Measurements from ENCODE around the gene STRN. TPM values are rescaled to one million over a fixed set of nuclear protein-coding genes. Genes with fewer than 3 reads are reported as not detected.
"Not testable (repeated sequence)": the region's sequence is repeated elsewhere in the genome, so short reads cannot be mapped to it uniquely, and the experiment has no call there.

The STRN gene
- total and polyA plus RNA-seq, 2 donors (not counting 1 experiment from before 2014, with no cell fraction given), result 13.7 to 19.9 TPM

DNA sequence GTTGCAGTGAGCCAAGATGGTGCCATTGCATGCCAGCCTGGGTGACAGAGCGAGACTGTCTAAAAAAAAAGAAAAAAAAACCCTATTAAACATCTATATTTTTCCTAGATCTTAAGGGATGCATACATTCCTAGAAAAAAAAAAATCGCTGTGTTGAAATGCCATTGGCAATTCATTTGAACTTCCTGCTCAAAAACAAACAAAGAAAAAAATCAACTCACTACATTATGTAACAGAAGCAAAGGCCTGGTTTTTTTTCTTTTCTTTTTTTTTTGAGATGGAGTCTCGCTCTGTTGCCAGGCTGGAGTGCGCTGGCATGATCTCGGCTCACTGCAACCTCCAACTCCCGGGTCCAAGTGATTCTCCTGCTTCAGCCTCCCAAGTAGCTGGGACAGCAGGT lies 21.7 kb upstream of the STRN start:
- Histone ChIP-seq H3K9me3 (ENCODE audit: control insufficient read depth, insufficient read depth, low read depth, low read length) (no peaks in the 10 kb centered on the region), H4K20me1 (ENCODE audit: control insufficient read depth, extremely low read depth, insufficient read depth, low read length) (no peaks in the 10 kb centered on the region), H3K27ac (ENCODE audit: insufficient read depth, low read length) (no peak overlapping the region), H3K4me1 (ENCODE audit: control insufficient read depth, extremely low read depth, insufficient read depth, low read length) (no peaks in the 10 kb centered on the region), H2AFZ (ENCODE audit: low read length) (no peak overlapping the region), H3K36me3 (ENCODE audit: control insufficient read depth, insufficient read depth, low read length) (no peaks in the 10 kb centered on the region), H3K4me3 (replicated peaks in 1 of 4; ENCODE audit: control extremely low read depth in 1 of 4, insufficient read depth in 1 of 4, low read depth in 3 of 4, low read length in 4 of 4) (no peak overlapping the region), H3K79me2 (ENCODE audit: control insufficient read depth, insufficient read depth, low read length) (no peaks in the 10 kb centered on the region), H3K27me3 (ENCODE audit: control insufficient read depth, insufficient read depth, low read length) (no peaks in the 10 kb centered on the region), H3K4me2 (ENCODE audit: extremely low read depth, insufficient read depth, low read length) (no peak overlapping the region), H3K9ac (ENCODE audit: insufficient read depth, low read length) (no peak overlapping the region)
- DNase-seq (ENCODE audit: low read depth in 2 of 2), result no peak
- TF ChIP-seq, protein P1, sequence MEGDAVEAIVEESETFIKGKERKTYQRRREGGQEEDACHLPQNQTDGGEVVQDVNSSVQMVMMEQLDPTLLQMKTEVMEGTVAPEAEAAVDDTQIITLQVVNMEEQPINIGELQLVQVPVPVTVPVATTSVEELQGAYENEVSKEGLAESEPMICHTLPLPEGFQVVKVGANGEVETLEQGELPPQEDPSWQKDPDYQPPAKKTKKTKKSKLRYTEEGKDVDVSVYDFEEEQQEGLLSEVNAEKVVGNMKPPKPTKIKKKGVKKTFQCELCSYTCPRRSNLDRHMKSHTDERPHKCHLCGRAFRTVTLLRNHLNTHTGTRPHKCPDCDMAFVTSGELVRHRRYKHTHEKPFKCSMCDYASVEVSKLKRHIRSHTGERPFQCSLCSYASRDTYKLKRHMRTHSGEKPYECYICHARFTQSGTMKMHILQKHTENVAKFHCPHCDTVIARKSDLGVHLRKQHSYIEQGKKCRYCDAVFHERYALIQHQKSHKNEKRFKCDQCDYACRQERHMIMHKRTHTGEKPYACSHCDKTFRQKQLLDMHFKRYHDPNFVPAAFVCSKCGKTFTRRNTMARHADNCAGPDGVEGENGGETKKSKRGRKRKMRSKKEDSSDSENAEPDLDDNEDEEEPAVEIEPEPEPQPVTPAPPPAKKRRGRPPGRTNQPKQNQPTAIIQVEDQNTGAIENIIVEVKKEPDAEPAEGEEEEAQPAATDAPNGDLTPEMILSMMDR (conservative IDR thresholded peaks at IDR 0.05 in 1 of 2, IDR thresholded peaks at IDR 0.05 in 1 of 2; ENCODE audit: low read depth in 1 of 2, low read length in 2 of 2), result no peak
- TF ChIP-seq EZH2 (IDR thresholded peaks at IDR 0.05; ENCODE audit: low read length, missing control alignments), result no peak

DNA sequence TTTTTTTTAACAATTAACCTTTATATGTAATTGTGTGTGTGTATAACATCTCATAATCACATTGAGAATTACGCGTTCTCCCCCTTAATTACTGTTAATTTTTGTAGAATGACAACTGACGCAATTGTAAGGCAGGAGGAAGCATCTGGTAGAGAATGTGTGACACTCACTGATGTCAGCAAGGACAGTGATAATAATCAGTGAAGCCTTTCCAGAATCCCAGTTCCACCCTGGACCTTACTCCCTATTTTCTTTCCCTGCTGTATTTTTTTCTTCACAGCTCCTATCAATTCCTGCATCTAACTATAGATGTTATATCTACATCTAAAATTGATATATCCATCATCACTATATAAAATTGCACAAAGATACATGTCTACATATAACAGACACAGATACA lies 16.1 kb upstream of the STRN start:
- DNase-seq (ENCODE audit: low read depth in 2 of 2), result no peak
- Histone ChIP-seq H2AFZ (ENCODE audit: low read length) (no peak overlapping the region), H3K4me1 (ENCODE audit: control insufficient read depth, extremely low read depth, insufficient read depth, low read length) (no peaks in the 10 kb centered on the region), H3K4me3 (replicated peaks in 1 of 4; ENCODE audit: control extremely low read depth in 1 of 4, insufficient read depth in 1 of 4, low read depth in 3 of 4, low read length in 4 of 4) (no peak overlapping the region), H4K20me1 (ENCODE audit: control insufficient read depth, extremely low read depth, insufficient read depth, low read length) (no peaks in the 10 kb centered on the region), H3K79me2 (ENCODE audit: control insufficient read depth, insufficient read depth, low read length) (no peaks in the 10 kb centered on the region), H3K9ac (ENCODE audit: insufficient read depth, low read length) (no peak overlapping the region), H3K36me3 (ENCODE audit: control insufficient read depth, insufficient read depth, low read length) (no peaks in the 10 kb centered on the region), H3K4me2 (ENCODE audit: extremely low read depth, insufficient read depth, low read length) (no peak overlapping the region), H3K27ac (ENCODE audit: insufficient read depth, low read length) (no peak overlapping the region), H3K9me3 (ENCODE audit: control insufficient read depth, insufficient read depth, low read depth, low read length) (no peaks in the 10 kb centered on the region), H3K27me3 (ENCODE audit: control insufficient read depth, insufficient read depth, low read length) (no peaks in the 10 kb centered on the region)
- TF ChIP-seq, protein P1 (conservative IDR thresholded peaks at IDR 0.05 in 1 of 2, IDR thresholded peaks at IDR 0.05 in 1 of 2; ENCODE audit: low read depth in 1 of 2, low read length in 2 of 2), result no peak
- no peak for TF ChIP-seq EZH2 (IDR thresholded peaks at IDR 0.05; ENCODE audit: low read length, missing control alignments)

DNA sequence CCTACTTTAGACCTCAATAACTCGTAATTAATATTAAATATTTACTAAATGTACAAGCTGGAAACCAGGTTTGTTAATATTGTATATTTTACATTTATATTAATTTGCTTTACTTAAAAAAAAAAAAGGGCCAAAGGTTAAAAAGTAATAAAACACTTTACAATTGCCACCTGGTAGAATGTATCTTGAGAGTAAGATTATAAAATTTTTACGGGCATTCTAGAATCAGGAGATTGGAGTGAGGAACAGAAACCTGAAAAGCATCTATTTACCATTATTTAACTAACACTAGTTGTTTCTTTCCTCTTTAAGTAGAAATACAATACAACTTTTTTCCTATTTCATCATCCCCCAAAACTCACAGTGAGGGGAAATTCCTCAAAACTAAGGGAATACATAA lies 15.6 kb upstream of the STRN start:
- Histone ChIP-seq H3K79me2 (ENCODE audit: control insufficient read depth, insufficient read depth, low read length) (no peaks in the 10 kb centered on the region), H3K4me3 (replicated peaks in 1 of 4; ENCODE audit: control extremely low read depth in 1 of 4, insufficient read depth in 1 of 4, low read depth in 3 of 4, low read length in 4 of 4) (no peak overlapping the region), H2AFZ (ENCODE audit: low read length) (no peak overlapping the region), H3K36me3 (ENCODE audit: control insufficient read depth, insufficient read depth, low read length) (no peaks in the 10 kb centered on the region), H3K27me3 (ENCODE audit: control insufficient read depth, insufficient read depth, low read length) (no peaks in the 10 kb centered on the region), H3K9me3 (ENCODE audit: control insufficient read depth, insufficient read depth, low read depth, low read length) (no peaks in the 10 kb centered on the region), H3K4me1 (ENCODE audit: control insufficient read depth, extremely low read depth, insufficient read depth, low read length) (no peaks in the 10 kb centered on the region), H3K9ac (ENCODE audit: insufficient read depth, low read length) (no peak overlapping the region), H3K27ac (ENCODE audit: insufficient read depth, low read length) (no peak overlapping the region), H3K4me2 (ENCODE audit: extremely low read depth, insufficient read depth, low read length) (no peak overlapping the region), H4K20me1 (ENCODE audit: control insufficient read depth, extremely low read depth, insufficient read depth, low read length) (no peaks in the 10 kb centered on the region)
- no peak for DNase-seq (ENCODE audit: low read depth in 2 of 2)
- TF ChIP-seq, protein P1 (conservative IDR thresholded peaks at IDR 0.05 in 1 of 2, IDR thresholded peaks at IDR 0.05 in 1 of 2; ENCODE audit: low read depth in 1 of 2, low read length in 2 of 2), result no peak
- no peak for TF ChIP-seq EZH2 (IDR thresholded peaks at IDR 0.05; ENCODE audit: low read length, missing control alignments)

DNA sequence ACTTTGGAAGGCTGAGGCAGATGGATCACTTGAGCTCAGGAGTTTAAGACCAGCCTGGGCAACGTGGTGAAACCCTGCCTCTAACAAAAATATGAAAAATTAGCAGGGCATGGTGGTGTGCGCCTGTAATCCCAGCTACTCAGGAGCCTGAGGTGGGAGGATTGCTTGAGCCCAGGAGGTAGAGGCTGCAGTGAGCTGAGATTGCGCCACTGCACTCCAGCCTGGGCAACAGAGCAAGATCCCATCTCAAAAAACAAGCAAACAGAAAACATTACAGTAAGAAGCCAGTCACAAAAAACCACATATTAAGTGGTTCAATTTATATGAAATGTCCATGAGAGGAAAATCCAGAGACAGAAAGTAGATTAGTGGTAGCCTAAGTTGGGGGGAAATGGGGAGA lies 12.7 kb upstream of the STRN start:
- not testable (repeated sequence) for H3K27me3 ChIP-seq (ENCODE audit: control insufficient read depth, insufficient read depth, low read length); H2AFZ ChIP-seq (ENCODE audit: low read length); H3K79me2 ChIP-seq (ENCODE audit: control insufficient read depth, insufficient read depth, low read length); H3K27ac ChIP-seq (ENCODE audit: insufficient read depth, low read length); H4K20me1 ChIP-seq (ENCODE audit: control insufficient read depth, extremely low read depth, insufficient read depth, low read length); H3K4me1 ChIP-seq (ENCODE audit: control insufficient read depth, extremely low read depth, insufficient read depth, low read length); H3K36me3 ChIP-seq (ENCODE audit: control insufficient read depth, insufficient read depth, low read length); H3K4me3 ChIP-seq (replicated peaks in 1 of 4; ENCODE audit: control extremely low read depth in 1 of 4, insufficient read depth in 1 of 4, low read depth in 3 of 4, low read length in 4 of 4); H3K9me3 ChIP-seq (ENCODE audit: control insufficient read depth, insufficient read depth, low read depth, low read length); DNase-seq (ENCODE audit: low read depth in 2 of 2); H3K4me2 ChIP-seq (ENCODE audit: extremely low read depth, insufficient read depth, low read length); H3K9ac ChIP-seq (ENCODE audit: insufficient read depth, low read length)
